ENCODE data around the gene TMED8.

GRCh38 chr14:77327111-77327510 lies 49.8 kb downstream of the TMED8 start:
- no peak for TF ChIP-seq POLR2A (IDR thresholded peaks at IDR 0.05; ENCODE audit: low read length)
- no peak for TF ChIP-seq GATA1 (IDR thresholded peaks at IDR 0.05; ENCODE audit: low read depth, low read length)

Measured in erythroblast (primary cell).